Muscle layer of duodenum (tissue), 2 donors: ENCODE data around the gene RBM6.
A peak's percentile ranks its signal among the peaks of the same experiment; 100 is the strongest.

Experiments
- H3K27ac ChIP-seq: one replicate; pipeline ENCODE4 v1.7.0; 2013; ENCODE audit warnings: mild to moderate bottlenecking, low read length
- H3K27me3 ChIP-seq: one replicate; pipeline ENCODE4 v1.7.0; 2013; ENCODE audit warnings: low read depth, mild to moderate bottlenecking, control low read depth, low read length
- H3K36me3 ChIP-seq, 2 donors: one replicate each; pipeline ENCODE4 v1.7.0; 2013; ENCODE audit warnings: low read length in 2 of 2, control low read depth in 1 of 2, mild to moderate bottlenecking in 1 of 2; ENCODE audit not compliant: insufficient read depth in 2 of 2, control insufficient read depth in 1 of 2
- H3K4me1 ChIP-seq, 2 donors: one replicate each; pipeline ENCODE4 v1.7.0; 2013; ENCODE audit warnings: low read length in 2 of 2, mild to moderate bottlenecking in 2 of 2, control low read depth in 1 of 2, moderate library complexity in 1 of 2; ENCODE audit not compliant: insufficient read depth in 2 of 2, control insufficient read depth in 1 of 2
- H3K4me3 ChIP-seq, 2 donors: one replicate each; pipeline ENCODE4 v1.7.0; 2013; ENCODE audit warnings: low read length in 2 of 2, low read depth in 1 of 2, mild to moderate bottlenecking in 1 of 2
- H3K9me3 ChIP-seq, 2 donors: one replicate each; pipeline ENCODE4 v1.7.0; 2013; ENCODE audit warnings: low read length in 2 of 2, control low read depth in 1 of 2, mild to moderate bottlenecking in 1 of 2; ENCODE audit not compliant: control insufficient read depth in 1 of 2
- donor health status: healthy.

The RBM6 gene

GRCh38 chr3:49952924-49953323 is 13.0 kb downstream of the RBM6 start:
- no peak overlapping the region for H3K27ac ChIP-seq
- H3K4me3 ChIP-seq: no peak overlapping the region
- H3K36me3 ChIP-seq: no peaks in the 10 kb centered on the region
- H3K9me3 ChIP-seq: no peaks in the 10 kb centered on the region
- peaks cover 0 to 16% of the 10 kb centered on the region in 2 donors for H3K4me1 ChIP-seq
- H3K27me3 ChIP-seq: no peaks in the 10 kb centered on the region

GRCh38 chr3:49955636-49956035 is 15.7 kb downstream of the RBM6 start:
- H3K4me3 ChIP-seq: no peak overlapping the region
- no peak overlapping the region for H3K27ac ChIP-seq
- H3K27me3 ChIP-seq: no peaks in the 10 kb centered on the region
- no peaks in the 10 kb centered on the region for H3K36me3 ChIP-seq
- H3K4me1 ChIP-seq: peaks cover 0 to 5% of the 10 kb centered on the region in 2 donors
- no peaks in the 10 kb centered on the region for H3K9me3 ChIP-seq

- H3K27ac ChIP-seq: no peak overlapping the region
- H3K27me3 ChIP-seq: no peaks in the 10 kb centered on the region
- peaks cover 8 to 9% of the 10 kb centered on the region in 2 donors for H3K36me3 ChIP-seq
- peaks cover 0 to 23% of the 10 kb centered on the region in 2 donors for H3K4me1 ChIP-seq
- no peaks in the 10 kb centered on the region for H3K9me3 ChIP-seq
- no peak overlapping the region for H3K4me3 ChIP-seq
These were observed 26.4 kb downstream of the RBM6 start for GRCh38 chr3:49966233-49966942.

GRCh38 chr3:49967291-49967690 is 27.3 kb downstream of the RBM6 start:
- peaks cover 8 to 9% of the 10 kb centered on the region in 2 donors for H3K36me3 ChIP-seq
- H3K9me3 ChIP-seq: no peaks in the 10 kb centered on the region
- H3K4me3 ChIP-seq: no peak overlapping the region
- peak overlapping the region; percentile 24 for H3K27ac ChIP-seq
- peaks cover 0 to 23% of the 10 kb centered on the region in 2 donors for H3K4me1 ChIP-seq
- H3K27me3 ChIP-seq: no peaks in the 10 kb centered on the region

- H3K27ac ChIP-seq: no peak overlapping the region
- no peaks in the 10 kb centered on the region for H3K27me3 ChIP-seq
- no peaks in the 10 kb centered on the region for H3K9me3 ChIP-seq
- peaks cover 0 to 23% of the 10 kb centered on the region in 2 donors for H3K4me1 ChIP-seq
- no peak overlapping the region for H3K4me3 ChIP-seq
- H3K36me3 ChIP-seq: peaks cover 7 to 16% of the 10 kb centered on the region in 2 donors
These were observed 28.4 kb downstream of the RBM6 start for GRCh38 chr3:49968346-49968745.

- H3K4me3 ChIP-seq: no peak overlapping the region
- H3K27ac ChIP-seq: no peak overlapping the region
- H3K4me1 ChIP-seq: peaks cover 0 to 6% of the 10 kb centered on the region in 2 donors
- no peaks in the 10 kb centered on the region for H3K9me3 ChIP-seq
- H3K27me3 ChIP-seq: no peaks in the 10 kb centered on the region
- peaks cover 11 to 12% of the 10 kb centered on the region in 2 donors for H3K36me3 ChIP-seq
These were observed 32.7 kb downstream of the RBM6 start for GRCh38 chr3:49972656-49973055.

GRCh38 chr3:49976942-49977341 is 37.0 kb downstream of the RBM6 start:
- Histone ChIP-seq H3K27ac (no peak overlapping the region), H3K36me3 (peaks cover 13 to 22% of the 10 kb centered on the region in 2 donors), H3K9me3 (no peaks in the 10 kb centered on the region), H3K4me3 (no peak overlapping the region), H3K4me1 (no peaks in the 10 kb centered on the region), H3K27me3 (no peaks in the 10 kb centered on the region)

GRCh38 chr3:49984394-49984793 is 44.4 kb downstream of the RBM6 start:
- Histone ChIP-seq H3K27ac (no peak overlapping the region), H3K9me3 (no peaks in the 10 kb centered on the region), H3K4me3 (no peak overlapping the region), H3K27me3 (no peaks in the 10 kb centered on the region), H3K36me3 (peaks cover 0 to 8% of the 10 kb centered on the region in 2 donors), H3K4me1 (peaks cover 0 to 8% of the 10 kb centered on the region in 2 donors)

GRCh38 chr3:49992326-49992725 is 52.4 kb downstream of the RBM6 start:
- no peak overlapping the region for H3K4me3 ChIP-seq
- peaks cover 0 to 10% of the 10 kb centered on the region in 2 donors for H3K36me3 ChIP-seq
- H3K4me1 ChIP-seq: no peaks in the 10 kb centered on the region
- H3K27me3 ChIP-seq: no peaks in the 10 kb centered on the region
- no peaks in the 10 kb centered on the region for H3K9me3 ChIP-seq
- H3K27ac ChIP-seq: no peak overlapping the region

GRCh38 chr3:49994476-49994875 is 54.5 kb downstream of the RBM6 start:
- Histone ChIP-seq H3K4me1 (no peaks in the 10 kb centered on the region), H3K9me3 (no peaks in the 10 kb centered on the region), H3K27me3 (no peaks in the 10 kb centered on the region), H3K27ac (no peak overlapping the region), H3K36me3 (peaks cover 4 to 19% of the 10 kb centered on the region in 2 donors), H3K4me3 (no peak overlapping the region)

- no peaks in the 10 kb centered on the region for H3K9me3 ChIP-seq
- no peaks in the 10 kb centered on the region for H3K27me3 ChIP-seq
- H3K36me3 ChIP-seq: peaks cover 13 to 25% of the 10 kb centered on the region in 2 donors
- no peaks in the 10 kb centered on the region for H3K4me1 ChIP-seq
- H3K4me3 ChIP-seq: no peak overlapping the region
- H3K27ac ChIP-seq: no peak overlapping the region
These were observed 56.1 kb downstream of the RBM6 start for GRCh38 chr3:49996016-49996415.

GRCh38 chr3:49997862-49998261 is 57.9 kb downstream of the RBM6 start:
- Histone ChIP-seq H3K36me3 (peaks cover 19 to 25% of the 10 kb centered on the region in 2 donors), H3K27me3 (no peaks in the 10 kb centered on the region), H3K9me3 (no peaks in the 10 kb centered on the region)

More at GRCh38 chr3:49997862-49998261, 57.9 kb downstream of the RBM6 start:
- H3K27ac ChIP-seq: no peak overlapping the region
- H3K4me3 ChIP-seq: no peak overlapping the region
- H3K4me1 ChIP-seq: no peaks in the 10 kb centered on the region
